Measurements from ENCODE around the gene KCTD10.

KCTD10 gene, protein sequence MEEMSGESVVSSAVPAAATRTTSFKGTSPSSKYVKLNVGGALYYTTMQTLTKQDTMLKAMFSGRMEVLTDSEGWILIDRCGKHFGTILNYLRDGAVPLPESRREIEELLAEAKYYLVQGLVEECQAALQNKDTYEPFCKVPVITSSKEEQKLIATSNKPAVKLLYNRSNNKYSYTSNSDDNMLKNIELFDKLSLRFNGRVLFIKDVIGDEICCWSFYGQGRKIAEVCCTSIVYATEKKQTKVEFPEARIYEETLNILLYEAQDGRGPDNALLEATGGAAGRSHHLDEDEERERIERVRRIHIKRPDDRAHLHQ
- 41.4 to 50.7 (median 45.3) reads per million in 4 experiments for total RNA-seq

DNA sequence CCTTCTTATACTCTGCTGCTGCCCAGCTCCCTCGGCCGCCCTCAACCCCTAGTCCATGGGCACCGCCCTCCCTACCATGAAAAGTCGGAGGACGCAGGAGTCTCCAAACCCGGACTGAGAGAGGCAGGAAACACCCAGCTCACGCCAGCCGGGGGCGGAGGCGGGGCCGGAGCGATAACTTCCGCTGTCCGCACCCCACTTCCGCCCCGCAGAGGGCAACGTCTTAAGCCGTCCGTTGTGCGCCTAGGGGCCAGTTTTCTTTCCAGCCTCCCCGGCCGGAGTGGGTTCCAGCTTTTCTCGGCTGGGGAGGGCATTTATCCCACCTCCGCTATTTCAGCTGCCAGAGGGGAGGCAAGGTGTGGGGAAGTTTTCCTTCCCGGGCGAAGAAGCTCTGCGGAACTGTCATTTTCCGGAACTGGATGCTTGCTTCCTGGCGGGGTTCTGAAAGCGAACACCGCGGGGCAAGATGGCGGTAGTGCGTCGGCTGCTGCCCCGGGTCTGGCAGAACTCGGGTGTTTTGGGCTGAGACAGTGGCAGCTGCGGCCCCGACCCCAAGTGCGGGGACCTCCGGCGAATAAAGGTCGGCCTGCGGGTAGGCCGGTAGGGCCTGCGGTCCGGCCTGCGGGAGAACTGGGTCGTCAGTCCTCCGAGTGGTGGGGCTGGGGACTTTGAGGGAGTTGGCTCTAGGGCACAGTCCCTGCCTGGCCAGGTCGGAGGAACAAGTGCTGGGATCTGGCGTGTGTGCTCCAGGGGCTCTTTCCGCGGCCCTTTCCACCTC is at the start of gene KCTD10, which contains the start of gene UBE3B:
Gene KCTD10 (minus strand): TSS at position 116 of the 778 bp plus-strand sequence. CDS start 38 bp downstream, at position 78.
Gene UBE3B (plus strand): TSS at position 450 of the 778 bp plus-strand sequence. CDS start 5,918 bp downstream, outside the sequence.
- peak; percentile 75 for DNase-seq

DNA sequence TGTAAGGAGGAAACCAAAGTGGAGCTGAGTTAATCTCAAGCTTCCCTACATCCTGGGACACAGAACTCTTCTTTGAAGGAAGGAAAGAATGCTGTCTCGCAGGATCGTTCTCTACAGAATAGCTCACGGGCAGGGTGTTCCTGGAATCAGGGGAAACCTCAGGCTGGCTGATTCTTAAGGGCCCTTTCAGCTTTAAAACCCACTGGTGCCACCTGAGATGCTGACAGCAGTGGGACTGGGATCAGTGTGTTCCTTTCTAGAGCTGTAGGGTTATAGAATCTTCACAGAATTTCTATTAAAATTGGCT is 48.1 kb upstream of the KCTD10 start:
- no peak for DNase-seq

DNA sequence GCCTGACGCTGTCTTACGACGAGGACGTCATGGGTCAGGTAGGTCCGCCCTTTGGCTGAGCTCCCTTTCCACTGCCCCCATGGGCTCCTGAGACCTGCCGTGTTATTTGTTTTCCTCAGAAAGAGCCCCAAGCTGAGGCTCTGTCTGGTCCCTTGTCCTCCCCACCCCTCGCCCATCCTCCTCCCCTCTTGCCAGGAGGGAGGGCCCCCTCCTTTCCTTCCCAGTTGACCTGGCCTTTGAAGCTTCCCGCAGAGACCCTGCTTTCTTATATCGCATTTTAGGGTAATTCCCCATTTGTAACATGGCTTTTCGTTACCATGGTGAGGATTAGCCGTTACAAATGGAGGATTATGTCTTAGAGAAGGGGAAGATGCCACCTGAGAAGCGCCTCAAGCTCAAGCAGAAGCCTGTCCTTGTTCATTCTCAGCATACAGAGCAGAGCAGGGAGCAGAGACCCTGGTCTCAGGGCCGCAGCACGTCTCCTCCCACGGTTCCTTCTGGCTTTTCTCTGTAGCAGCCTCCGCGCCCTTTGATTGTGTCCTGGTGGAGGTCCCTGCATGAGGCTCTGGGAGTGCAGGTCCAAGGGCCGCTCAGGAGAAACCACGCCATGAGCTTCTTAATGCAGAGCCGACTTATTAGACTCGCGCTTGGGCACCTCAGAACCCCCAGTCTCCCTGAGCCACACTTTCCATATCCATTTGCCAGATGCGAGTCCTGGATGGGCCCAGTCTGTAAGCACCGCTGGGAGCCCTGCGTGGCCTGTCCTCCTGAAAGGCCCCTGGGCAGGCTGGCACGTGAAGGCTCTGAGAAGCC is 47.6 kb upstream of the KCTD10 start:
- DNase-seq = no peak

DNA sequence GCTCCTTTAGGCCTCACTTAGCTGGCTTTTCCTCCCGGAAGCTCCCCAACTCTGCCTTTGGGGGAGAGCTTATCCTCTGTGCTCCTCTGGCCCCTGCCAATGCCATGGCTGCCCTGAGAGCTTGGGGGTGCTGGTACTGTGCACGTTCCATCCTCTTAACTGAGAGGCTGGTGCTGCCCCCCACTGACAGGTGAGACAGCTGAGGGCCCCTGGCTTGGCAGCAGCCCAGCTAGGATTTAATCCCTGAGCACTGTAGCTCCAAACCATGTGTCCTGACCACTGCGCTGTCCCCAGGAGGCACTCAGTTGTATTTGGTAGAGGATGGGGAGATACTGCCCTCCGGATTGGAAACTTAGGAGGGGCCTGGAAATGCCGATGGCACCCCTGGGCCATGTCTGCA is 46.4 kb upstream of the KCTD10 start:
- no peak for DNase-seq

DNA sequence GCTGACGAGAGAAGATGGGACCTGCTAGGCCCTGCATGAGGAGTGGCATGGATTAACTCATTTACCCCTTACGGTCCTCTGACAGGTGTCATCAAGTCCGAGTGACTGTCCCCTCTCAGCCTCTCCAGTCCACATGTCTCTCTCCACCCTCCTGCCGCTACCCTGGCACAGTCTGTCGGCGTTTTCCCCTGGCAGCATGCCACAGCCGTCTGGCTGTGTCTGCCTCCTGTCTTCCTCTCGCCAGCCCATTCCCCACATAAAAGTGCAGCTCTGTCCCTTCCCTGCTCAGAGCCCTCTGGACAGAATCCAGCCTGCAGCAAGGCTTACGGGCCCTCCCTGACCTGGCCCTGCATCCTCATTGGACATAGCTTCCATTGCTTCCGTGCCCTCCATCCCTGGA is 46.0 kb upstream of the KCTD10 start:
- no peak for DNase-seq

DNA sequence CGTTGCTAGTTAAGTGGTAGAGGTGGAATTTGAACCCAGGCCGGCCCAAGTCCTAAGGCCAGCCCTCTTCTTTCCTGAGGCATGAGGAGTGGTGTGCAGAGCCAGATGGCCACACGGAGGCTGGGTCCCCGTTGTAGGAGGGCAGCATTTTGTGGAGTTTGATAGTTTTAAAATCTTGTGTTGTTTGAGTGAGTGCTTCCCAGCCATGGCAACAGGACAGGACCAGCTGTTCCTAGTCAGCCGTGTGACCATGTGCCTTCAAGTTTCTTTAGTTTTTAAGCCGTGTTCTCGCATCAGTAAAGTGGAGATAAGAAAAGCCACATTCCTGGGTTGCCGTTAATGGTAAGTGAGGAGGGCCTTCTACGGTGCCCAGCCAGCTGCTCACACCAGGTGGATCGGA is 44.7 kb upstream of the KCTD10 start:
- no peak for DNase-seq

DNA sequence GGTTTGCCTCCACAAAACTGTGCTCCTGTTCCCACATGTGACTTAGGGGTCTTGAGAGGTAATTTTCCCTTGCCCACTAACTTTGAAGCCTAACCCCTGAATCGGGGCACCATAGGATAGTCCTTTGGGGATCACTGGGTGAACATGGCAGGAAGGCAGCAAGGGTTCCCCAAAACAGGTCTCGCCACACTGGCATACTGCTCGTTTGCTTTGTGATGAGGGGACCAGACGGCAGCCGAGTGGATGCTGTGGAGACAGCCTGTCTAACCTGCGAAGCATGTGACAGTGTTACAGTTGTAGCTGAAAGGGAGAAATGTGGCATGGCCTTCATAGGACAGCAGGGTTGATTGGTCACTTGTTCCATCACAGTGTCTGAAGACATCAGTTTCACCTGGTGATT is 42.7 kb upstream of the KCTD10 start:
- DNase-seq = no peak

DNA sequence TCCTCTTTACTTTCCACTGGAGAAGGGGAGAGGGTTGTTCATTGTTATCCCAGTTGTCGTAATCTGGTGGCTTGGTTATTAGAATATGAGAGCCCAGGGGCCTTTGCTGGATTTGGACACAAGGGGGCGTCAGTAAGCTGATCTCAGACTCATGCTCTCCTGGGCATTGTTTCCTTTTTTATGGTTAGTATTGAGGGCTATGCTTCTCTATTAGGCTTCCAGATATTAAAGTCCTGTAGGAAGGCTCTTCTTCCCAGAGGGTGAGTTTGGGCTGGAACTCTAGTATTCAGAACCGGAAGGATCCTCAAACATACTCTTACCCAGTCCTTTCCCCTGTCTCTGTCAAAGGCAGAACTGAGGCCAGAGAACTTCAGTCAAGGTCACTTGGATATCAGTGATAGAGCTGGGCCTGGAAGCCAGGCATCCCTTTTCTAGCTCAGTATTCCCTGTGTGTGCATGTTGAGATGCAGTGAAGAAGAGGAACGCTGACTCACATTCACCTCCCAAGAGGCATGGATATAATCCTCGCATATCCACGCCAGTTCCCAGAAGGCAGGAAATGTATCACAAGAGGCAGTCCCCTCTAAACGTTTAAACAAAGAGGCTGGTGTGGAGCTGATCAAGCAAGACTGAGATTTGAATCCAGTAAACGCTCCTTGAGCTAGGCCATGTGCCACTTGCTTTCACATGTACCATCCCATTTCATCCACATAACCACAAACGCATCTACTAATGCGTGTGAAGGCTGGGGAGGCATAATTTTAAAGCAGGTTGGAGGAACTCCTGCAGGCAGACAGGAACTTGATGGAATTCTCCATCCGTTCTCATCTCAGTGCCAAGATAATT is 41.9 kb upstream of the KCTD10 start:
- DNase-seq = peak; percentile 13

DNA sequence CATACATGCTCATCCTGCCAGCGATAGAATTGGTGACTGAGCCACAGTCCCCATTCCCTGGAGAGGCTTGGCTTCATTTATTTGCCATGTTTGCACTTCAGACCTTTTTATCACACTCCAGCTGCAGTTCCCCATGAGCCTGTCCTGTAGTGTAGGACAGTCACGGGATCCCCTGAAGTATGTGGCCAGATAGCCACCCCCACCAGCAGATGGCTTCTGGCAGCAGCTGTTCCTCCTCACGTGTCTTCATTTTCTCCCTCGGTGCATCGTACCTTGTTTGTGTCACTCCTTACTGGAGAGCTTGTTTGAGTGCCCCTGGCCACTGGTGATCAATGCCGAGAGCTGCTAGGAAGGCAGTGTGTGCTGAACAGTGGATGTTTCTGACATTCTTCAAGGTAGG is 40.5 kb upstream of the KCTD10 start:
- no peak for DNase-seq

DNA sequence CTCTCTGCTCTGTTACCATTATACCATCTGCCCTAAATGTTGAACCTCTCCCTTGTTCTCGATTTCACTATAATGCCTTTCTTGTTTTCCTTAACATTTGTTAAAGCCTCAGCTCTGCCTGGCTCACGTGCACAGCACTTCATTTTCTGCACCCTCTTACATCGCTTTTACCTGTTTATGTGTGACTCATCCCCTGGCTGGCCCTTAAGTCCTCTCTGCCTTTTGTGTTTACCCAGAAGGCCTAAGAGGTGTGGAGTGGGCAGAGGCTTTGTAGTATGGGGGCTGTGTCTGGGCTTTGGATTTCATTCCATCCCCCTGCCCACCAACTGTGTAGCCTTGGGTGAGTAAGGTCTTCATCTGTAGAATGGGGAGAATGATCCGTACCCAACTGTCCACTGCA is 36.9 kb upstream of the KCTD10 start:
- DNase-seq = no peak

DNA sequence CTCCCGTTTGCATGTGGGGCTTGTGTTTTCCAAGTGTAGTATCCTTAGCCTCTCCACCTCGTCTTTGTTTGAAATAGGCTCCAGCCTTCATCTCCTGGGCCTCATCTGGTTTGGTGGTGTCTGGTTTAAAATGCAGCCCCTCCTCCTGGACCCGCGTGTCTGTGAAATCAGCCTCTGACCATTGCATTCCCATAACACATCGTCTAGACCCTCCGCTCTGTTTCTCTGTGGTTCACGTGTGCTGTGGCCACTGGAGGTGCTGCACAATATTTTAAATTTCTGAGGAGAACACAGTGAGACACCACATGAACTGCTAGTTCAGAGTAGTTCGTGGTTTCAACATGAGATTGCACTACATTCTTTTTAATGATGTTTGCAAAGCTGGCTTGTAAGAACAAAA is 36.0 kb upstream of the KCTD10 start:
- no peak for DNase-seq

DNA sequence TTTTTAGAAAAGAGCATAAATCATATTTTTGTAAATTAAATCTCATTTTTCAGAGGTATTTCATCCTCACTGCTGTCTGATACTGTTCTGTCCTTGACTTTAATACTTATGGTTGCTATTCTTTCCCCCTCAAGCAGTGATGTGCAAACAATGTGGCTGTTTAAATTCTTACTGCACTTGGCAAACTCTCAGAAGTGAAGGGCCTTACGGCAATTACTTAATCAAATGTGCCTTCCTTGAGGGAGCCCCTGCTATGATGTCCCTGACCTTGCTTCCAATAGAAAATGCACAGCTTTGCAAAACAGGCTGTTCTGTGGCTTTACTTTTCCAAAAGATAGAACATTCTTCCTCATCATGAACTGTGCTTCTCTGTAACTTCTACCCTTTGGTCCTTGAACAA is 35.5 kb upstream of the KCTD10 start:
- no peak for DNase-seq

DNA sequence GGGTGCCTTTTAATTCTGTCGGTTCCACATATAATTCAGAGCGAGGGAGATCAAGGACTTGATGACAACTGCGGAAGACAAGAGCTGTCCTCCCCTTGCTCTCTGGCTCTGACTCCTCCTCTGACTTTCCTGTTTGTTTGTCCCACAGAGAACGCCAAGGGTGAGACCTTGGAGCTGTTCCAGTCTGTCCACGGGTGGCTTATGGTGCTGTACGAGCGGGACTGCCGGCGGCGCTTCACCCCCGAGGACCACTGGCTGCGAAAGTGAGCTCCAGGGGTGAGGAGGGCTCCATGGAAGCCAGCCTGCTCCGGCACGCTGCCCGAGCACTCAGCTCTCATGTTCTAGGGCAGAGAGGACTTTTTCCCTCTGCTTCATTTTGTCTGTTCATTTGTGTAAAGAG is 33.1 kb upstream of the KCTD10 start:
- DNase-seq = no peak

DNA sequence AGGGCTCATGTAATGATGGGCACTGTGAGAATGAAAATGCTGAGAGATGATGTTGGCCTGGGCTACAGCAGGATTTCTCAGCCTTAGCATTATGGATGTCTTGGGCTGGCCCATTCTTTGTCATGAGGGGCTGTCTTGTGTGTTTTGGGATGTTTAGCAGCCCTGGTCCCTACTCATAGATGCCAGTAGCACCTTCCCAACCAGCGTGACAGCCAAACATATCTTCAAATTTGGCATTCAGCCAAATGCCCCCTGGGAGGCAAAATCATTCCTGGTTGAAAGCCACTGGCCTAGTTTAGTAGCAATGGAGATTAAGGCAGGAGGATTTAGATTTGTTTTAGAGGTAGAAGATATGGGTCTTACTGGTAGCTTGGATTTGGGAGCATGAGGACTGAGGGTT is 27.0 kb upstream of the KCTD10 start:
- no peak for DNase-seq

DNA sequence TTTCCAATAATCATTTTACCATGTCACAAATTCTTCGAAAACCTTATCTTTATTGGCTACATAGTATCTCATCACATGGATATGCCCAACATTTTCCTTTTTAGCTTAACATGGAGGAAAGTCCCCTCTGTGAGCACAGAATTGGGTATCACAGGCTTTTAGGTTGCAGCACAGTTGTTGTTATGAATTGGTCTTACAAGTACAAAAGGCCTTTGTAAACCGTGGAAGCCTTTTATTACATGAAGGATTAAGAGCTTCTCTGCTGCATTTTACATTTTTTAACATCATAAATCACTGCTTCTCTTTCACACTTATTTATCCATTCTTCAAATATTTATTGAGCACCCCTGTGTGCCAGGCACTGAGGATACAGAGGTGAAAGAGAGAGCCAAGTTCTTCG is 26.5 kb upstream of the KCTD10 start:
- no peak for DNase-seq

DNA sequence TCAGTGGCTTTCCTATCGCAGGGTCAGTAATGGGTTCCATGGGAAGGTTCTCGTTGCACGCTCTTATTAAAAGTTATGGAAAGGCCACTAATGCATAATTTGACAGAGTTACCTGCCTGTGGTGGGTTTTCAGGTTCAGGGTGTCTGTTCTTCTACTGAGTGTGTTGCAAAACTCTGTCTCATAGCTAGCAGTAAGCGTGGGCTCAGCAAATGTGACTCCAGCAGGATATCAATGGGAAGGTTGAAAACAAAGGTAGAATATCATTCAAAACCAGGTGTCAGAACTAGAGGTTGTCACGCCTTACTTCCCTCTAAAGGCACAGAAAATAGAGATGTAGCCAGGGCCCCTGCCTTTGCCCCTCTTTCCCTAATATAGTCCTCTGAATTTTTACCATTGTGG is 25.2 kb upstream of the KCTD10 start:
- no peak for DNase-seq

DNA sequence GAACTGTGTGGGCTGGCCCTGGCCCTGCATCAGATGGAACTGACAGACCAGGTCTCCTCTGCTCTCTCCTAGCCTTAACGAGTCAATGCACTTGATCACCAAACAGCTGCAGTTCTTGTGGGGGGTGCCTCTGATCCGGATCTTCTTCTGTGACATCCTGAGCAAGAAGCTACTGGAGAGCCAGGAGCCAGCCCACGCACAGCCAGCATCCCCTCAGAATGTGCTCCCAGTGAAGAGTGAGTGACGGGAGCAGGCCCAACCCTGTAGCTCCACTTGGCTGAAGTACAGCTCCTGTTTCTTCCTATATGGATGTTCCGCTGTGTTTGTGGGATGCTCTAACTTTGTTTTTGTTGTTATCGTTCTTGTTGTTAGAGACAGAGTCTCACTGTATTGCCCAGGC is 24.2 kb upstream of the KCTD10 start:
- DNase-seq = no peak

DNA sequence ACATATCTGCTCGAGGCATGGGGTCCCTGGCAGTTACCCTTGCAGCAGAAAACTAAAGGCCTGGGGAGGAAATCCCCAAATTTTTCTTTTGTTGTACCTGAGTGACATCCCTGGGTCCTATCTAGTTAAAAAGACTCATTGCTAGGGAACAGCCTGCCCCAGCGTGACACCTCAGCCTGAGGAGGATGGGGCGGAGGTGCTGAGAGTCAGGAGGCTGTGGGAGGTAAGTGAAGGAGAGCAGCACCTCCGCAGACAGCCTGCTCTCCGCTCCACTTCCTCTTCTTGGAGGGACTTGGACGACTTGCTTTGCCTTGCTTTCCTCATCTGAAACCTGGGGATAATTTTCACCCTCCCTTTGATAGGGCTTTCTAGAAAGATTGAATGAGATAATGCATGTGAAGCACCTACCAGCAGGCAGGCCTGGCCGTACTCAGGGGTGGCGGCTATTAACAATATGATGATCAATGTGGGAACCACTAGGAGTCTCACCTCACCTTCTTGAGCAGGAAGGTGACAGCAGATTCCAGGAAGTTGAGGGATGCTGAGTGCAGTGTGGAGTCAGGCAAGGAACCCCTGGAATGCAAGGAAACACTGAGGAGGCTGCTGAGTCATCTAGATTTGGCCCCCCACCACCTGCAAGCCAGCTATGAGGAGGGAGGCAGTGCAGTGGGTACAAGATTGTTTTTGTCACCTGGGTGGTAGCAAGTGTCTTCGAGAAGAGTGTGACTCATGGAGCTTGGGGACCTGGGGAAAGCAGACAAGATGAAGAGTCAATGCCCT is 23.5 kb upstream of the KCTD10 start:
- DNase-seq = no peak

DNA sequence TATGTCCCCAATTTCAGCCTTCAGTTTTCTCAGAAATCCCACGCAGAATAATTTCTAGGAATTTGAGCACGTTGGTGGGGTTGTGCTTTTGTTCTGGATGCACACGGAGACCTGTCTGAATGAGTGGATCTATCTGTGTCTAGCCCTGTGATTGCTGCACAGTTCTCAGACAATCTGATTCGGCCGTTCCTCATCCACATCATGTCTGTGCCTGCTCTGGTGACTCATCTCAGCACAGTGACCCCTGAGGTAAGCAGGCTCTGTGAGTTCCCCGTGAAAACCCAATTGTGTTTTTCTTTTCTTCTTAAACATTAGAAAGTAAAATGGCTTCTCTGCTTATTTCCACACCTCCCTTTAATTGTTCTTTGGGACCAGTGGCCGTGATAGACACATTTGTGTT is 20.6 kb upstream of the KCTD10 start:
- no peak for DNase-seq

DNA sequence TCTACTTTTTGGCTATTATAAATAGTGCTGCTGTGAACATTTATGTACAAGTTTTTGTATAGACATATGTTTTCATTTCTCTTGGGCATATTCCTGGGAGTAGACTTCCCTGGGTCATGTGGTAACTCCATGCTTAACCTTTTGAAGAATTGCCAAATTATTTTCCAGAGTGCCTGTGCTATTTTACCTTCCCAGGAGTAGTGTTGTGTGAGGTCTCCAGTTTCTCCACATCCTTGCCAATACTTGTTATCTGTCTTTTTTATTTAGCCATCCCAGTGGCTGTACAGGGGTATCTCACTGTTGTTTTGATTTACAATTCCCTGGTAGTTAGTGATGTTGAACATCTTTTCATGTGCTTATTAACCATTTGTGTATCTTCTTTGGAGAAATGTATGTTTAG is 19.2 kb upstream of the KCTD10 start:
- DNase-seq = no peak

DNA sequence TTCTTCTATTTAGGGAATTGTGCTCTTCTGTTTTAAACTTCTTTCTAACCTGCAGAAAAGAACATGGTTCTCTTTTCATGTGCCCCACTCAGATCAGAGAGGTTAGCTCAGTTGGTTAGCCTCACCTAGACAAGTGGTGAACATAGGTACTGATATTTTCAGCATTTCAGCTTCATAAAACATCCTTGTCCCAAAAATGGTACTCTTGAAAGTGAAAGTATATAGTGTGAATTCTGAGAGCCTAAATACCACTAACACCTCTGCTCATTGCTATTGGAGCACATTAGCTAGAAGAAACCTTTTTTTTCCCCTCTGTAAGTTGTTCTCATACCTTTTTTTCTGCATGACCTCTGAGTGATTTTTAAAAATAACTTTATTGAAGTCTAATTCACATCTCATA is 17.9 kb upstream of the KCTD10 start:
- no peak for DNase-seq

DNA sequence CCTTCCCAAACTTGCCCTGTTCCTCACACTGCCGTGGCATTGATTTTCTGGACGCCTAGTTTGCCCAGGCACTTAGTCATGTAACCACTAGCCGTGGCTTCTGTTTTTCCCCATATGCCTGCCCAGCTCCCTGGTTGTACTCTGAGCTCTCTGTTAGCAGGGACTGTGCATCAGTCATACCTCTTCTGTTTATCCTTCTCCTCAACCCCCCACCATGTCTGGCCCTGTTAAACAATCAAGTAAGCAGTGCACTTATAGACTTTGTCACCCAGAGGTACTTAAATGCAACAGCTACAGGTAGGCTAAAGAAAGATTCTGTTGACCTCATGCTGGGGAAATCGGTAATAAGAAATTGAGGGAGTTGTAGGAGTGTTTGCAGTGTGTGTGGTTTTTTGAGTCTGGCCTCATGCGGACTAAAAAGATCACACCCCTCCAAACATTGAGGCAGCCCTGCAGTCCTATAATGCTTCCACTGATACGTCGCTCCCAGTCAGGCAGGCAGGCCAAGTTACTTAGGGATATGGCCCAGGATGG is 17.3 kb upstream of the KCTD10 start:
- DNase-seq = no peak
